K562 (cell line): ENCODE results near the gene HK1.

Source experiments
- BHLHE40 ChIP-seq: IDR thresholded peaks from 2 replicates; pipeline ENCODE4 v1.6.1; 2011; ENCODE audit warnings: low read length, improper control_type of control experiment
- CHD2 ChIP-seq: IDR thresholded peaks from 2 replicates; pipeline ENCODE4 v1.6.1; 2011; ENCODE audit warnings: low read depth, low read length
- EZH2 ChIP-seq: IDR thresholded peaks from 2 replicates; pipeline ENCODE4 v1.6.1; 2012; ENCODE audit warnings: low read depth, mild to moderate bottlenecking, inconsistent platforms, low read length, borderline replicate concordance
- HOXB6 ChIP-seq: fragments of 250-450 bp; sonication (Bioruptor Pico); IDR thresholded peaks from 2 replicates; pipeline ENCODE4 v1.5.1; 2022; ENCODE audit warnings: mild to moderate bottlenecking, borderline replicate concordance
- MXI1 ChIP-seq: IDR thresholded peaks from 2 replicates; pipeline ENCODE4 v1.6.1; 2011; ENCODE audit warnings: low read depth, mild to moderate bottlenecking, improper control_type of control experiment, low read length
- POLR2AphosphoS5 ChIP-seq: IDR thresholded peaks from 2 replicates; pipeline ENCODE4 v1.6.1; 2011; ENCODE audit warnings: mild to moderate bottlenecking, low read depth, low read length, moderate library complexity; ENCODE audit not compliant: control insufficient read depth, insufficient read depth
- SRF ChIP-seq, 2 experiments: fragments of 250-450, 450-650 bp in 1 of 2; sonication (Bioruptor Pico) in 1 of 2; sonication (generic) in 1 of 2; formaldehyde crosslinking; IDR thresholded peaks; 2 replicates each; pipeline versions ENCODE4 v1.5.0 to v1.5.1; 2020 to 2022; ENCODE audit warnings: mild to moderate bottlenecking in 1 of 2, missing genetic modification reagents in 1 of 2
- ZNF589 ChIP-seq: fragments of 200-800 bp; sonication (Bioruptor generic); IDR thresholded peaks from 2 replicates; pipeline ENCODE4 v1.6.1; 2016; ENCODE audit warnings: low read depth, missing genetic modification characterization, missing compliant biosample characterization
- TF ChIP-seq, protein P1 (sequence below), 3 experiments: IDR thresholded peaks in 2 of 3; conservative IDR thresholded peaks in 1 of 3; 2 replicates each; pipeline ENCODE4 v1.5.1; 2011 to 2012; ENCODE audit warnings: low read length in 3 of 3, mild to moderate bottlenecking in 3 of 3, control low read depth in 2 of 3, improper control_type of control experiment in 1 of 3, inconsistent platforms in 1 of 3, low read depth in 1 of 3, mixed read lengths in 1 of 3, moderate library complexity in 1 of 3; ENCODE audit not compliant: insufficient read depth in 2 of 3
- TF ChIP-seq, protein P2 (sequence below): fragments of 450-650 bp; IDR thresholded peaks from 2 replicates; pipeline ENCODE4 v1.6.1; 2016
- TF ChIP-seq, protein P3 (sequence below), 2 experiments: fragments of 200-800 bp in 1 of 2; sonication (Bioruptor generic) in 1 of 2; sonication (generic) in 1 of 2; formaldehyde crosslinking in 1 of 2; IDR thresholded peaks in 1 of 2; conservative IDR thresholded peaks in 1 of 2; 2 replicates each; pipeline versions ENCODE4 v1.5.0 to v1.6.1; 2016 to 2020; ENCODE audit warnings: missing compliant biosample characterization in 1 of 2, missing genetic modification characterization in 1 of 2, missing genetic modification reagents in 1 of 2

DNA sequence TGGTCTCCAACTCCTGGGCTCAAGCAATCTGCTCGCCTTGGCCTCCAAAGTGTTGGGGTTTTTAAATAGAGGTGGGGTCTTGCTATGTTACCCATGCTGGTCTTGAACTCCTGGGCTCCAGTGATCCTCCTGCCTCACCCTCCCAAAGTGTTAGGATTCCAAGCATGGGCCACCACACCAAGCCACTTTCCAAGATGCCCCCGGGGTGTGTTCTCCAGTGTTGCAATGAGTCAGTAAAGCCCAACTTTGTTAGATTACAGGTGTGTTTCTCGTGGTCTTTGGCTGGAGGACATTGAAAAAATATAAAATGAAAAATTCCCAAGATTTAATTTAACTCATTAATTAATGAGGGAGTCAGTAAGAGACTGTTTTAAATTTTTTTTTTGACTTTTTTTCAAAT lies 109.2 kb downstream of the HK1 start:
- TF ChIP-seq SRF (CRISPR knock-in tag; IDR thresholded peaks at IDR 0.05) (no peak), HOXB6 (CRISPR knock-in tag) (no peak), POLR2AphosphoS5 (no peak), EZH2 (no peak), MXI1 (no peak), BHLHE40 (no peak), ZNF589 (CRISPR knock-in tag) (no peak), CHD2 (no peak)
- TF ChIP-seq, protein P1, sequence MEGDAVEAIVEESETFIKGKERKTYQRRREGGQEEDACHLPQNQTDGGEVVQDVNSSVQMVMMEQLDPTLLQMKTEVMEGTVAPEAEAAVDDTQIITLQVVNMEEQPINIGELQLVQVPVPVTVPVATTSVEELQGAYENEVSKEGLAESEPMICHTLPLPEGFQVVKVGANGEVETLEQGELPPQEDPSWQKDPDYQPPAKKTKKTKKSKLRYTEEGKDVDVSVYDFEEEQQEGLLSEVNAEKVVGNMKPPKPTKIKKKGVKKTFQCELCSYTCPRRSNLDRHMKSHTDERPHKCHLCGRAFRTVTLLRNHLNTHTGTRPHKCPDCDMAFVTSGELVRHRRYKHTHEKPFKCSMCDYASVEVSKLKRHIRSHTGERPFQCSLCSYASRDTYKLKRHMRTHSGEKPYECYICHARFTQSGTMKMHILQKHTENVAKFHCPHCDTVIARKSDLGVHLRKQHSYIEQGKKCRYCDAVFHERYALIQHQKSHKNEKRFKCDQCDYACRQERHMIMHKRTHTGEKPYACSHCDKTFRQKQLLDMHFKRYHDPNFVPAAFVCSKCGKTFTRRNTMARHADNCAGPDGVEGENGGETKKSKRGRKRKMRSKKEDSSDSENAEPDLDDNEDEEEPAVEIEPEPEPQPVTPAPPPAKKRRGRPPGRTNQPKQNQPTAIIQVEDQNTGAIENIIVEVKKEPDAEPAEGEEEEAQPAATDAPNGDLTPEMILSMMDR (IDR thresholded peaks at IDR 0.05 in 2 of 3, conservative IDR thresholded peaks at IDR 0.05 in 1 of 3; ENCODE audit: insufficient read depth in 2 of 3, low read depth in 1 of 3, low read length in 3 of 3), result no peak
- TF ChIP-seq, protein P2, sequence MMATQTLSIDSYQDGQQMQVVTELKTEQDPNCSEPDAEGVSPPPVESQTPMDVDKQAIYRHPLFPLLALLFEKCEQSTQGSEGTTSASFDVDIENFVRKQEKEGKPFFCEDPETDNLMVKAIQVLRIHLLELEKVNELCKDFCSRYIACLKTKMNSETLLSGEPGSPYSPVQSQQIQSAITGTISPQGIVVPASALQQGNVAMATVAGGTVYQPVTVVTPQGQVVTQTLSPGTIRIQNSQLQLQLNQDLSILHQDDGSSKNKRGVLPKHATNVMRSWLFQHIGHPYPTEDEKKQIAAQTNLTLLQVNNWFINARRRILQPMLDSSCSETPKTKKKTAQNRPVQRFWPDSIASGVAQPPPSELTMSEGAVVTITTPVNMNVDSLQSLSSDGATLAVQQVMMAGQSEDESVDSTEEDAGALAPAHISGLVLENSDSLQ, result no peak
- TF ChIP-seq, protein P3, sequence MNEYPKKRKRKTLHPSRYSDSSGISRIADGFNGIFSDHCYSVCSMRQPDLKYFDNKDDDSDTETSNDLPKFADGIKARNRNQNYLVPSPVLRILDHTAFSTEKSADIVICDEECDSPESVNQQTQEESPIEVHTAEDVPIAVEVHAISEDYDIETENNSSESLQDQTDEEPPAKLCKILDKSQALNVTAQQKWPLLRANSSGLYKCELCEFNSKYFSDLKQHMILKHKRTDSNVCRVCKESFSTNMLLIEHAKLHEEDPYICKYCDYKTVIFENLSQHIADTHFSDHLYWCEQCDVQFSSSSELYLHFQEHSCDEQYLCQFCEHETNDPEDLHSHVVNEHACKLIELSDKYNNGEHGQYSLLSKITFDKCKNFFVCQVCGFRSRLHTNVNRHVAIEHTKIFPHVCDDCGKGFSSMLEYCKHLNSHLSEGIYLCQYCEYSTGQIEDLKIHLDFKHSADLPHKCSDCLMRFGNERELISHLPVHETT (CRISPR knock-in tag; conservative IDR thresholded peaks at IDR 0.05 in 1 of 2, IDR thresholded peaks at IDR 0.05 in 1 of 2), result no peak
